Measurements from ENCODE around the gene IER2.

The IER2 gene

GRCh38 chr19:13127811-13128575, 22.2 kb upstream of the IER2 start:
- DNase-seq (ENCODE audit: low read depth): no peak
- TF ChIP-seq CTCF (IDR thresholded peaks at IDR 0.05; ENCODE audit: insufficient read depth, low read depth, low read length, missing control alignments): no peak
- no peak overlapping the region for H3K4me3 ChIP-seq (ENCODE audit: low read length)

- no peak for DNase-seq (ENCODE audit: low read depth)
- H3K4me3 ChIP-seq (ENCODE audit: low read length): no peak overlapping the region
- TF ChIP-seq CTCF (IDR thresholded peaks at IDR 0.05; ENCODE audit: insufficient read depth, low read depth, low read length, missing control alignments): no peak
Observed at GRCh38 chr19:13128583-13128982, 21.6 kb upstream of the IER2 start.

- no peak overlapping the region for H3K4me3 ChIP-seq (ENCODE audit: low read length)
- no peak for TF ChIP-seq CTCF (IDR thresholded peaks at IDR 0.05; ENCODE audit: insufficient read depth, low read depth, low read length, missing control alignments)
- DNase-seq (ENCODE audit: low read depth): no peak
Observed at GRCh38 chr19:13129384-13129783, 20.8 kb upstream of the IER2 start.

- no peak for TF ChIP-seq CTCF (IDR thresholded peaks at IDR 0.05; ENCODE audit: insufficient read depth, low read depth, low read length, missing control alignments)
- no peak overlapping the region for H3K4me3 ChIP-seq (ENCODE audit: low read length)
- no peak for DNase-seq (ENCODE audit: low read depth)
Observed at GRCh38 chr19:13130886-13131490, 19.2 kb upstream of the IER2 start.

GRCh38 chr19:13132471-13133180, 17.6 kb upstream of the IER2 start:
- H3K4me3 ChIP-seq (ENCODE audit: low read length): no peak overlapping the region
- no peak for DNase-seq (ENCODE audit: low read depth)
- TF ChIP-seq CTCF (IDR thresholded peaks at IDR 0.05; ENCODE audit: insufficient read depth, low read depth, low read length, missing control alignments): no peak

- TF ChIP-seq CTCF (IDR thresholded peaks at IDR 0.05; ENCODE audit: insufficient read depth, low read depth, low read length, missing control alignments): no peak
- no peak overlapping the region for H3K4me3 ChIP-seq (ENCODE audit: low read length)
Observed at GRCh38 chr19:13133241-13133870, 16.9 kb upstream of the IER2 start.

More at GRCh38 chr19:13133241-13133870, 16.9 kb upstream of the IER2 start:
- no peak for DNase-seq (ENCODE audit: low read depth)

Data from epithelial cell of esophagus (primary cell).